B cell (primary cell): ENCODE measurements around the gene TMEM209. TPM values are rescaled to one million over a fixed set of nuclear protein-coding genes. Genes with fewer than 3 reads are reported as not detected.

Source experiments
- ATAC-seq: fragments of 200-7000 bp; cut with Tn5 transposase; one replicate; pipeline ENCODE4 v1.10.0; 2021; ENCODE audit warnings: low read depth, mild to moderate bottlenecking, moderate number of reproducible peaks, moderate library complexity
- CTCF ChIA-PET: fragments of 350-600 bp; sonication (Branson Sonifier 250); formaldehyde crosslinking; loops from one replicate; lab custom pipeline; 2021; ENCODE audit warnings: antibody characterized with exemption, inconsistent platforms; lab: Charles Lee
- POLR2A ChIA-PET: fragments of 350-600 bp; sonication (Branson Sonifier 250); formaldehyde crosslinking; loops from one replicate; lab custom pipeline; 2021; ENCODE audit warnings: antibody characterized with exemption; lab: Charles Lee
- DNase-seq: peaks from one replicate; pipeline ENCODE4 v3.0.0; 2013
- H2AFZ ChIP-seq: 2 replicates; pipeline ENCODE4 v1.6.1; 2012; ENCODE audit warnings: mild to moderate bottlenecking, low read depth, low read length; ENCODE audit not compliant: insufficient read depth, poor library complexity, severe bottlenecking
- H3K27ac ChIP-seq, 2 donors: 1 replicate in 1 of 2; 2 replicates in 1 of 2; pipeline ENCODE4 v1.5.1; 2012 to 2013; ENCODE audit warnings: low read length in 2 of 2, mild to moderate bottlenecking in 2 of 2, moderate library complexity in 1 of 2
- H3K27me3 ChIP-seq, 4 experiments: fragments of 200-600 bp in 1 of 4; sonication (generic) in 1 of 4; replicated peaks in 1 of 4; 1 replicate in 2 of 4; 2 replicates in 2 of 4; pipeline versions ENCODE4 v1.6.1 to v1.7.0; 2013 to 2016; ENCODE audit warnings: low read length in 3 of 4, mild to moderate bottlenecking in 2 of 4, mixed read lengths in 1 of 4, moderate library complexity in 1 of 4; ENCODE audit not compliant: insufficient read depth in 4 of 4, control insufficient read depth in 3 of 4; ENCODE audit errors: control extremely low read depth in 1 of 4
- H3K36me3 ChIP-seq, 2 experiments: replicated peaks in 1 of 2; 1 replicate in 1 of 2; 2 replicates in 1 of 2; pipeline versions ENCODE4 v1.6.1 to v1.7.1; 2013; ENCODE audit warnings: low read length in 1 of 2; ENCODE audit not compliant: insufficient read depth in 2 of 2, control insufficient read depth in 1 of 2; ENCODE audit errors: control extremely low read depth in 1 of 2, extremely low read depth in 1 of 2
- H3K4me1 ChIP-seq, 2 donors: fragments of 200-600 bp in 1 of 2; sonication (generic) in 1 of 2; 1 replicate in 1 of 2; 2 replicates in 1 of 2; pipeline versions ENCODE4 v1.5.1 to v1.6.1; 2013 to 2017; ENCODE audit warnings: low read length in 2 of 2; ENCODE audit not compliant: control insufficient read depth in 2 of 2, insufficient read depth in 2 of 2
- H3K4me2 ChIP-seq: replicated peaks from 2 replicates; pipeline ENCODE3; 2012; ENCODE audit warnings: mild to moderate bottlenecking, low read depth, low read length; ENCODE audit not compliant: poor library complexity, severe bottlenecking
- H3K4me3 ChIP-seq, 5 experiments: fragments of 200-600 bp in 1 of 5; sonication (generic) in 1 of 5; 1 replicate in 3 of 5; 2 replicates in 2 of 5; pipeline versions ENCODE4 v1.5.1 to v1.7.0; 2011 to 2016; ENCODE audit warnings: low read length in 4 of 5, mild to moderate bottlenecking in 4 of 5, low read depth in 2 of 5, control low read depth in 1 of 5, moderate library complexity in 1 of 5; ENCODE audit not compliant: insufficient read depth in 1 of 5; ENCODE audit errors: control extremely low read depth in 1 of 5, extremely low read depth in 1 of 5
- H3K79me2 ChIP-seq: fragments of 200-600 bp; sonication (generic); one replicate; pipeline ENCODE4 v1.6.0; 2016; ENCODE audit warnings: low read length; ENCODE audit not compliant: control insufficient read depth, insufficient read depth
- H3K9ac ChIP-seq: fragments of 200-600 bp; sonication (generic); 2 replicates; pipeline ENCODE4 v1.6.1; 2017; ENCODE audit warnings: mild to moderate bottlenecking, low read length, moderate library complexity
- H3K9me3 ChIP-seq, 3 donors: one replicate each; pipeline versions ENCODE4 v1.6.1 to v1.7.1; 2013; ENCODE audit warnings: low read length in 2 of 3; ENCODE audit not compliant: control insufficient read depth in 2 of 3, insufficient read depth in 1 of 3; ENCODE audit errors: control extremely low read depth in 1 of 3
- H4K20me1 ChIP-seq: 2 replicates; pipeline ENCODE4 v1.6.0; 2012; ENCODE audit warnings: mild to moderate bottlenecking, low read length; ENCODE audit not compliant: insufficient read depth, control insufficient read depth, poor library complexity, severe bottlenecking
- H3K27ac Mint-ChIP-seq: one replicate; pipeline ENCODE4 v1.8.0; 2021; ENCODE audit warnings: mixed read lengths
- H3K27me3 Mint-ChIP-seq: one replicate; pipeline ENCODE4 v1.8.0; 2021; ENCODE audit warnings: mixed read lengths
- H3K4me1 Mint-ChIP-seq: one replicate; pipeline ENCODE4 v1.8.0; 2021; ENCODE audit warnings: mixed read lengths
- H3K4me3 Mint-ChIP-seq: one replicate; pipeline ENCODE4 v1.8.0; 2021; ENCODE audit warnings: mixed read lengths
- H3K9me3 Mint-ChIP-seq: one replicate; pipeline ENCODE4 v1.8.0; 2022; ENCODE audit warnings: mixed read lengths; ENCODE audit not compliant: insufficient read depth
- CTCF ChIP-seq: fragments of 200-600 bp; IDR thresholded peaks from one replicate; pipeline ENCODE4 v1.8.0; 2022; ENCODE audit warnings: antibody characterized with exemption, mild to moderate bottlenecking
- EZH2 ChIP-seq: IDR thresholded peaks from 2 replicates; pipeline ENCODE4 v1.6.1; 2012; ENCODE audit warnings: borderline replicate concordance, low read depth, mild to moderate bottlenecking, moderate library complexity, low read length; ENCODE audit not compliant: insufficient read depth, poor library complexity, severe bottlenecking
- WGBS: methylation state at CpG from one replicate; pipeline ENCODE4 v1.1.5; 2013; ENCODE audit warnings: missing lambda C conversion rate; ENCODE audit not compliant: insufficient coverage; 5-methylcytosine and 5-hydroxymethylcytosine counted together
- intact Hi-C: fragments of 100-400 bp; cut with micrococcal nuclease; formaldehyde crosslinking; loops from one replicate; pipeline ENCODE4 v1.10.0; 2022
- polyA plus RNA-seq: library from polyadenylated mRNA; depleted of rRNA; stranded (reverse); fragments of >200 nt; gene quantifications from 2 replicates; pipeline ENCODE4 v1.2.3, GENCODE V29; 2012
- total RNA-seq, 2 donors: library from RNA; stranded (reverse); fragments of 120-200 nt in 1 of 2; gene quantifications; 1 replicate in 1 of 2; 2 replicates in 1 of 2; pipeline versions ENCODE4 v1.2.3 to v1.2.4, GENCODE V29; 2013 to 2022

TMEM209 gene
- total and polyA plus RNA-seq, 2 donors (not counting 1 experiment from before 2014, with no cell fraction given): 15.8 to 35.8 TPM

GRCh38 chr7:130141161-130141883, 63.9 kb downstream of the TMEM209 start:
- peaks cover 0 to 2% of the 10 kb centered on the region in 2 experiments for H3K36me3 ChIP-seq
- POLR2A ChIA-PET: interaction anchor here (0.6 to 2.3 kb wide), 5 partner anchors 9 to 84 kb away, joined by 3 to 15 read pairs (median 5); partner anchors contain the start of genes KLHDC10 and TMEM209
- 2% methylated on average over 36 of the region's 39 CpGs for WGBS
- H3K9me3 Mint-ChIP-seq: no peaks in the 10 kb centered on the region
- no peaks in the 10 kb centered on the region for H3K79me2 ChIP-seq
- no peak for TF ChIP-seq EZH2
- CTCF ChIA-PET: interaction anchor here (1.1 kb wide), 1 partner anchor 37 kb away, joined by 4 read pairs; no protein-coding TSS in a partner anchor
- H3K4me3 Mint-ChIP-seq: peak overlapping the region; percentile 91
- peak overlapping the region; percentile 85 to 87 for H3K27ac ChIP-seq
- H3K27ac Mint-ChIP-seq: peak overlapping the region; percentile 98
- peaks cover 21 to 29% of the 10 kb centered on the region in 2 donors for H3K4me1 ChIP-seq
- peak overlapping the region; percentile 98 for H3K4me2 ChIP-seq
- DNase-seq (peak; percentile 67), ATAC-seq (peak; percentile 75)
- H3K4me3 ChIP-seq: peak overlapping the region; percentile 30 to 77 (median 72)
- no peaks in the 10 kb centered on the region for H4K20me1 ChIP-seq
- intact Hi-C loops: loop anchor here (2.0 kb wide), 1 partner anchor 71 kb away; the partner anchor contains the start of gene KLHDC10
- peaks cover 43% of the 10 kb centered on the region for H3K4me1 Mint-ChIP-seq
- H3K27me3 ChIP-seq: no peaks in the 10 kb centered on the region
- H2AFZ ChIP-seq: peak overlapping the region; percentile 99
- no peaks in the 10 kb centered on the region for H3K9me3 ChIP-seq
- no peaks in the 10 kb centered on the region for H3K27me3 Mint-ChIP-seq
- H3K9ac ChIP-seq: peak overlapping the region; percentile 85

DNA sequence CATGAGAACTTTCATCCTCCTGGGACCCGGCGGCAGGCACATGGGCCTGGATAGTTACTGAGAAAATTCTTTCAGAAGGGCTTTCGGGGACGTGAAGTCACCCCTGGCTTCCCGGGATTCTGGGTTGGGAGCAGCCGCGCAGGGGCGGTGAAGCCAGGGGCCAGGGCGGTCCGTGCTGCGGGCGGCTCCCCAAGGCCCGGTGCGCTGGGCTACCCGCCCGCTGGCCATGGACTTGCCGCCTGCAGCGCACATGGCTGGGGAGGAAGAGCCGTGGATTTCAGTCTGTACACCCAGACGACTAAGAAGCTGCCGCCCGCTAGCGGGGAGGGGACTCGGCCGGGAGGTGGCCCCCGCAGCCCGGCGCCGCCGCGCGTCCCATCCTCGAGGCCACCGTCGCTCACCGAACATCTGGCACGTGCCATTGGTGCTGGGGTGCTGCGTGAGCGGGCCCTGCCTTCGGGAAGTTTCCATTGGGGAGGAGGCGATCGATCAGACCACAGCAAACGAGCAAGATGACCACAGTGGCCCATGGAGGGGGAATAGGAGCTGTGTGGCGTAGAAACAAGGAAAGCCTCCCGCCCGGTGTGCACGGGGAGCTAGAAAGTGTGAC, 64.5 kb downstream of the TMEM209 start:
- TF ChIP-seq CTCF (no peak), EZH2 (no peak)
- DNase-seq: no peak
- H3K4me3 Mint-ChIP-seq: peak overlapping the region; percentile 91
- no peaks in the 10 kb centered on the region for H4K20me1 ChIP-seq
- H3K9ac ChIP-seq: peak overlapping the region; percentile 85
- H3K27me3 Mint-ChIP-seq: no peaks in the 10 kb centered on the region
- ATAC-seq: no peak
- H3K4me1 ChIP-seq: peaks cover 21 to 28% of the 10 kb centered on the region in 2 donors
- ChIA-PET CTCF (interaction anchor here (0.9 to 1.1 kb wide), 2 partner anchors 37 to 69 kb away, joined by 3 to 4 read pairs; no protein-coding TSS in a partner anchor), POLR2A (interaction anchor here (0.6 to 2.3 kb wide), 5 partner anchors 10 to 84 kb away, joined by 3 to 15 read pairs (median 4); partner anchors contain the start of genes KLHDC10 and TMEM209)
- peak overlapping the region in 4 of 5 experiments; percentile 71 to 77 (median 72) for H3K4me3 ChIP-seq
- H3K9me3 Mint-ChIP-seq: no peaks in the 10 kb centered on the region
- H3K9me3 ChIP-seq: no peaks in the 10 kb centered on the region
- H3K4me2 ChIP-seq: peak overlapping the region; percentile 98
- H2AFZ ChIP-seq: peak overlapping the region; percentile 99
- no peaks in the 10 kb centered on the region for H3K27me3 ChIP-seq
- H3K79me2 ChIP-seq: no peaks in the 10 kb centered on the region
- peak overlapping the region; percentile 98 for H3K27ac Mint-ChIP-seq
- peak overlapping the region; percentile 85 to 87 for H3K27ac ChIP-seq
- intact Hi-C loops: loop anchor here (2.0 kb wide), 1 partner anchor 70 kb away; the partner anchor contains the start of gene KLHDC10
- 90% methylated on average over 37 of the region's 47 CpGs for whole genome bisulfite sequencing
- peaks cover 40% of the 10 kb centered on the region for H3K4me1 Mint-ChIP-seq
- peaks cover 2 to 3% of the 10 kb centered on the region in 2 experiments for H3K36me3 ChIP-seq
